Measurements from ENCODE around the gene ABCC1.

DNA sequence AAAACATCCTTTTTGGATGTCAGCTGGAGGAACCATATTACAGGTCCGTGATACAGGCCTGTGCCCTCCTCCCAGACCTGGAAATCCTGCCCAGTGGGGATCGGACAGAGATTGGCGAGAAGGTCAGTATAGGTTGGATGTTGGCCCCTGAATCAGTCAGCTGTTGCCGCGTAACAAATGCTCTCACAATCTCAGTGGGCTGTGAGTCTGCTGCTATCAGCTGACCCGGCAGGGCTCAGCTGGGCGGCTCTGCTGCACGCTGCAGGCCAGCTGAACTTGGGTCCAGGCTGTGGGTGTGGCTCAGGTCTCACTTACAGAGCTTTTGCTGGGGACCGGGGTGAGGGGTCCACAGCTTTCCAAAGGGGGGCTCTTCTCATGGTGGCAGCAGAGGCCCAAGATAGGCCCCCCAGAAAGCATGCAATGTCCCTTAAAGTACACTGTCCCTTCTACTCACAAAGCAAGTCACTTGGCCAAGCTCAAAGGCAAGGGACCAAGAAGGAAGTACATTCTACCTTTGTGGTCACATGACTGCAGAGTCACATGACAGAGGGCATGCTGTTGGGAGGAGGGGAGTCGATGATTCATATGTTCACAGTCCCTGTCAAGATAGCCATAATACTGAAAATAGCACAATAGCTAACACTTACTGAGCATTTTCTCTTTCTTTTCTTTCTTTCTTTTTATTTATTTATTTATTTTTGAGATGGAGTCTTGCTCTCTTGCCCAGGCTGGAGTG is 134.2 kb downstream of the ABCC1 start:
- TF ChIP-seq, protein P1, sequence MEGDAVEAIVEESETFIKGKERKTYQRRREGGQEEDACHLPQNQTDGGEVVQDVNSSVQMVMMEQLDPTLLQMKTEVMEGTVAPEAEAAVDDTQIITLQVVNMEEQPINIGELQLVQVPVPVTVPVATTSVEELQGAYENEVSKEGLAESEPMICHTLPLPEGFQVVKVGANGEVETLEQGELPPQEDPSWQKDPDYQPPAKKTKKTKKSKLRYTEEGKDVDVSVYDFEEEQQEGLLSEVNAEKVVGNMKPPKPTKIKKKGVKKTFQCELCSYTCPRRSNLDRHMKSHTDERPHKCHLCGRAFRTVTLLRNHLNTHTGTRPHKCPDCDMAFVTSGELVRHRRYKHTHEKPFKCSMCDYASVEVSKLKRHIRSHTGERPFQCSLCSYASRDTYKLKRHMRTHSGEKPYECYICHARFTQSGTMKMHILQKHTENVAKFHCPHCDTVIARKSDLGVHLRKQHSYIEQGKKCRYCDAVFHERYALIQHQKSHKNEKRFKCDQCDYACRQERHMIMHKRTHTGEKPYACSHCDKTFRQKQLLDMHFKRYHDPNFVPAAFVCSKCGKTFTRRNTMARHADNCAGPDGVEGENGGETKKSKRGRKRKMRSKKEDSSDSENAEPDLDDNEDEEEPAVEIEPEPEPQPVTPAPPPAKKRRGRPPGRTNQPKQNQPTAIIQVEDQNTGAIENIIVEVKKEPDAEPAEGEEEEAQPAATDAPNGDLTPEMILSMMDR (conservative IDR thresholded peaks at IDR 0.05 in 1 of 2, IDR thresholded peaks at IDR 0.05 in 1 of 2; ENCODE audit: low read depth in 1 of 2, low read length in 2 of 2), result no peak
- no peak for TF ChIP-seq EZH2 (IDR thresholded peaks at IDR 0.05; ENCODE audit: low read length, missing control alignments)
